OCI-LY7 (cell line): Measurements from ENCODE around the gene WNT16. TPM values are rescaled to one million over a fixed set of nuclear protein-coding genes. Genes with fewer than 3 reads are reported as not detected.

Experiments used
- BruUV-seq: library from RNA; stranded (reverse); fragments of 400-500 nt; replicated peaks from 2 replicates; lab custom pipeline; 2021; lab: Mats Ljungman, UMichigan
- CTCF ChIA-PET: fragments of 300-600 bp; sonication (Branson Sonifier 250); formaldehyde crosslinking; loops from one replicate; lab custom pipeline; 2022; ENCODE audit warnings: antibody characterized with exemption; ENCODE audit not compliant: unreplicated experiment; lab: Charles Lee
- POLR2A ChIA-PET: fragments of 300-600 bp; sonication (Branson Sonifier 250); formaldehyde crosslinking; loops from one replicate; lab custom pipeline; 2022; ENCODE audit warnings: antibody characterized with exemption; lab: Charles Lee
- DNase-seq: peaks from one replicate; pipeline ENCODE4 v3.0.0-alpha.2; 2015; ENCODE audit warnings: low spot score
- H2AFZ ChIP-seq: fragments of 200-600 bp; sonication (generic), shearing (Covaris generic); 2 replicates; pipeline ENCODE4 v1.6.1; 2014; ENCODE audit warnings: mild to moderate bottlenecking, antibody characterized with exemption, low read length, moderate library complexity
- H3K27ac ChIP-seq: fragments of 200-600 bp; sonication (generic); 2 replicates; pipeline ENCODE4 v1.5.1; 2014; ENCODE audit warnings: mixed run types, low read depth, mild to moderate bottlenecking, moderate library complexity, low read length, inconsistent platforms; ENCODE audit not compliant: poor library complexity, severe bottlenecking
- H3K36me3 ChIP-seq: fragments of 200-600 bp; sonication (generic); 2 replicates; pipeline ENCODE4 v1.6.1; 2014; ENCODE audit warnings: mild to moderate bottlenecking, antibody characterized with exemption, low read length, moderate library complexity, mixed read lengths; ENCODE audit not compliant: insufficient read depth
- H3K4me1 ChIP-seq: fragments of 200-600 bp; sonication (generic); 2 replicates; pipeline ENCODE4 v1.5.1; 2014; ENCODE audit warnings: mild to moderate bottlenecking, low read length; ENCODE audit not compliant: insufficient read depth, poor library complexity, severe bottlenecking
- H3K4me2 ChIP-seq: fragments of 200-600 bp; sonication (generic); 2 replicates; pipeline ENCODE4 v1.6.1; 2014; ENCODE audit warnings: mild to moderate bottlenecking, low read length
- H3K4me3 ChIP-seq: fragments of 200-600 bp; sonication (generic); 2 replicates; pipeline ENCODE4 v1.5.1; 2014; ENCODE audit warnings: mild to moderate bottlenecking, low read depth, low read length; ENCODE audit not compliant: poor library complexity, severe bottlenecking
- H3K79me2 ChIP-seq: fragments of 200-600 bp; sonication (generic); 2 replicates; pipeline ENCODE4 v1.6.1; 2016; ENCODE audit warnings: low read depth, mild to moderate bottlenecking, low read length, moderate library complexity, mixed read lengths; ENCODE audit not compliant: insufficient read depth
- H3K9me2 ChIP-seq: fragments of 200-600 bp; sonication (generic); 2 replicates; pipeline ENCODE4 v1.6.1; 2016; ENCODE audit warnings: mild to moderate bottlenecking, low read length, mixed read lengths; ENCODE audit not compliant: insufficient read depth
- H3K9me3 ChIP-seq: fragments of 200-600 bp; sonication (generic); 2 replicates; pipeline ENCODE4 v1.6.1; 2014; ENCODE audit warnings: mild to moderate bottlenecking, mixed run types, low read length, mixed read lengths
- H4K20me1 ChIP-seq: fragments of 200-600 bp; sonication (generic); 2 replicates; pipeline ENCODE4 v1.6.1; 2014; ENCODE audit warnings: mild to moderate bottlenecking, antibody characterized with exemption, low read length, moderate library complexity, mixed read lengths; ENCODE audit not compliant: insufficient read depth
- EZH2phosphoT487 ChIP-seq: fragments of 200-600 bp; sonication (generic); IDR thresholded peaks from 2 replicates; pipeline ENCODE4 v1.6.1; 2018; ENCODE audit warnings: low read depth, borderline replicate concordance, mild to moderate bottlenecking, mixed run types, antibody characterized with exemption, low read length, moderate library complexity, mixed read lengths
- intact Hi-C: fragments of 100-400 bp; cut with micrococcal nuclease; formaldehyde crosslinking; loops from one replicate; pipeline ENCODE4 v1.10.0; 2022; ENCODE audit not compliant: unreplicated experiment
- total RNA-seq, 2 experiments: library from RNA; depleted of rRNA in 1 of 2; stranded (reverse); fragments of >200 nt in 1 of 2; shearing (Covaris generic) in 1 of 2; gene quantifications; 2 replicates each; pipeline ENCODE4 v1.2.3, GENCODE V29; 2014 to 2022
- TF ChIP-seq, protein P1 (sequence below): fragments of 200-600 bp; sonication (generic); conservative IDR thresholded peaks from 2 replicates; pipeline ENCODE4 v1.5.1; 2014; ENCODE audit warnings: mild to moderate bottlenecking, antibody characterized with exemption, low read length, moderate library complexity, mixed read lengths

Gene WNT16
- total RNA-seq, 2 experiments from 2014 or later = not detected

DNA sequence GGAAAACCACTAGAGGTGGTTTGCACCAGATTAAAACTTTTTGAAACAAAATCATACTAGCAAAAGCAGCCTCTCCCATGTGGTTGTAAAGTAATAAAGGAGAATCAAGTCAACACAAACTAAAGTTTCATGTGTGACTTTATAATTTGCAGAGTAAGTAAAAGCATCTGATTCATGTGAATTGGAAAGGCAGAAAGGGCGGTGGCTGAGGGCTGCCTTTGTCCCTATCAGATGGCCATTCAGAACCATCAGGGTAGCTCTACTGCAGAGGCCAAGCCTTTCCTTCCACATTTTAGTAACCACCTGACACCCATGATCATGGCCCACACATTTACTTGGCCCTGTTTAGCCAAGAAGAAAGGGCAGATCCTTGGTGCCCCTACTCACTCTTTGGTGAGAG, 15.7 kb downstream of the WNT16 start:
- Histone ChIP-seq H3K4me1 (no peaks in the 10 kb centered on the region), H3K4me2 (no peak overlapping the region), H3K27ac (no peak overlapping the region), H3K79me2 (no peaks in the 10 kb centered on the region), H3K36me3 (peaks cover 19% of the 10 kb centered on the region), H4K20me1 (no peaks in the 10 kb centered on the region), H2AFZ (no peak overlapping the region), H3K4me3 (no peak overlapping the region), H3K9me3 (no peaks in the 10 kb centered on the region), H3K9me2 (no peaks in the 10 kb centered on the region)
- BruUV-seq = no TSS peak
- no peak for TF ChIP-seq EZH2phosphoT487
- TF ChIP-seq, protein P1, sequence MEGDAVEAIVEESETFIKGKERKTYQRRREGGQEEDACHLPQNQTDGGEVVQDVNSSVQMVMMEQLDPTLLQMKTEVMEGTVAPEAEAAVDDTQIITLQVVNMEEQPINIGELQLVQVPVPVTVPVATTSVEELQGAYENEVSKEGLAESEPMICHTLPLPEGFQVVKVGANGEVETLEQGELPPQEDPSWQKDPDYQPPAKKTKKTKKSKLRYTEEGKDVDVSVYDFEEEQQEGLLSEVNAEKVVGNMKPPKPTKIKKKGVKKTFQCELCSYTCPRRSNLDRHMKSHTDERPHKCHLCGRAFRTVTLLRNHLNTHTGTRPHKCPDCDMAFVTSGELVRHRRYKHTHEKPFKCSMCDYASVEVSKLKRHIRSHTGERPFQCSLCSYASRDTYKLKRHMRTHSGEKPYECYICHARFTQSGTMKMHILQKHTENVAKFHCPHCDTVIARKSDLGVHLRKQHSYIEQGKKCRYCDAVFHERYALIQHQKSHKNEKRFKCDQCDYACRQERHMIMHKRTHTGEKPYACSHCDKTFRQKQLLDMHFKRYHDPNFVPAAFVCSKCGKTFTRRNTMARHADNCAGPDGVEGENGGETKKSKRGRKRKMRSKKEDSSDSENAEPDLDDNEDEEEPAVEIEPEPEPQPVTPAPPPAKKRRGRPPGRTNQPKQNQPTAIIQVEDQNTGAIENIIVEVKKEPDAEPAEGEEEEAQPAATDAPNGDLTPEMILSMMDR = no peak
- DNase-seq = no peak
- intact Hi-C loops = no loop called here
- POLR2A ChIA-PET = no interaction called here
- CTCF ChIA-PET = no interaction called here

DNA sequence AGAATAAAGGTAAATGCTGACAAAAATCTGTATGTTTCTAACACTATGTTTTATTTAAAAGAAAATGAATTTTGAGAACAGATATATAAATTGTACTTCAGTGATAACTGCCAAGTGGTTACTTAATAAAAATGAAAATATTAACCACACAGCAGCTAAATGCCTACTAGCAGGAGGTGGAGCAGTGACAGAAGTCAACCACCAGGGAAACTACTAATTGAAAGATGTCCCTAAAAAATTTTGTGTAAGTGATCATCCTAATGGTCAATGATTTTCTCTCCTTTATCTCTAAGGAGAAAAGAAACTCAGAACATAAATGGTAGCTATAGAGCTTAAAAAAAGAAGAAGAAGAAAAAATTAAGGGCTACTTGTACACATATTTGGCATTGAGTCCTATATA, 22.9 kb downstream of the WNT16 start:
- no TSS peak for BruUV-seq
- H3K36me3 ChIP-seq = peaks cover 48% of the 10 kb centered on the region
- H4K20me1 ChIP-seq = no peaks in the 10 kb centered on the region
- no peaks in the 10 kb centered on the region for H3K9me3 ChIP-seq
- H3K4me1 ChIP-seq = no peaks in the 10 kb centered on the region
- ChIA-PET CTCF (interaction anchor here (0.6 kb wide), 1 partner anchor 22 kb away, joined by 3 read pairs; no protein-coding TSS in a partner anchor), POLR2A (interaction anchor here (1.1 kb wide), 1 partner anchor 14 kb away, joined by 3 read pairs; no protein-coding TSS in a partner anchor)
- H3K9me2 ChIP-seq = no peaks in the 10 kb centered on the region
- H3K4me2 ChIP-seq = no peak overlapping the region
- TF ChIP-seq, protein P1 = peak; percentile 43
- TF ChIP-seq EZH2phosphoT487 = no peak
- H2AFZ ChIP-seq = no peak overlapping the region
- DNase-seq = no peak
- H3K4me3 ChIP-seq = no peak overlapping the region
- no peak overlapping the region for H3K27ac ChIP-seq
- intact Hi-C loops = loop anchor here (10.0 kb wide), 1 partner anchor 367 kb away; the partner anchor contains the start of gene CPED1
- no peaks in the 10 kb centered on the region for H3K79me2 ChIP-seq

DNA sequence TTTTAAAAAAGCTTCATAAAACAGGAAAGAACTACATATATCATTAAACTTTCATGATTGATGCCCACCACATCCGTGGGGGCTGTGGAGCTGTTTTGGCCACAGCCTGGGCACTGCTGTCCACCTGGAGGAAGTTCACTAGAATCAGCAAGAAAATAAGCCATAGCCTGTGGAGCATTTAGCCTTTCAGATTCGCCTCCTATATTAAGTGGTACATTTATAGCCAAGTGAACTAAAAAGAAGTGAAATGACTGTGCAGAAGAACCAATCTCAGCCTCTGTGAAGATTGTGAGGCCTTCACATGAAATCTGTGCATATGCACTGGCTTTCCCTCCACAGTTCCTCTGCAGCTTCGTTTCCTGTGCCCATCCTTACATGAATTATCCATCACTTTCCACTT, 23.5 kb downstream of the WNT16 start:
- H3K36me3 ChIP-seq = peaks cover 48% of the 10 kb centered on the region
- no peaks in the 10 kb centered on the region for H3K4me1 ChIP-seq
- intact Hi-C loops = loop anchor here (10.0 kb wide), 1 partner anchor 368 kb away; the partner anchor contains the start of gene CPED1
- H3K9me2 ChIP-seq = no peaks in the 10 kb centered on the region
- H3K9me3 ChIP-seq = no peaks in the 10 kb centered on the region
- no peak overlapping the region for H3K4me2 ChIP-seq
- ChIA-PET POLR2A (interaction anchor here (0.5 to 1.1 kb wide), 3 partner anchors 10 to 944 kb away, joined by 3 read pairs; no protein-coding TSS in a partner anchor), CTCF (no interaction called here)
- no peak overlapping the region for H3K4me3 ChIP-seq
- BruUV-seq = no TSS peak
- no peak overlapping the region for H2AFZ ChIP-seq
- H4K20me1 ChIP-seq = no peaks in the 10 kb centered on the region
- H3K79me2 ChIP-seq = no peaks in the 10 kb centered on the region
- DNase-seq = no peak
- H3K27ac ChIP-seq = no peak overlapping the region
- TF ChIP-seq, protein P1 = no peak
- no peak for TF ChIP-seq EZH2phosphoT487
